Duodenal mucosa (tissue), 2 donors: ENCODE measurements around the gene IL34.
"Not testable (repeated sequence)": the region's sequence is repeated elsewhere in the genome, so short reads cannot be mapped to it uniquely, and the experiment has no call there.

Experiments
- H3K27ac ChIP-seq: one replicate; pipeline ENCODE4 v1.7.0; 2013; ENCODE audit warnings: low read depth, low read length
- H3K27me3 ChIP-seq, 2 donors: one replicate each; pipeline ENCODE4 v1.7.0; 2013; ENCODE audit warnings: low read length in 2 of 2, control low read depth in 1 of 2; ENCODE audit not compliant: insufficient read depth in 2 of 2, control insufficient read depth in 1 of 2
- H3K36me3 ChIP-seq, 2 donors: one replicate each; pipeline ENCODE4 v1.7.0; 2013; ENCODE audit warnings: low read length in 2 of 2, control low read depth in 1 of 2; ENCODE audit not compliant: insufficient read depth in 2 of 2, control insufficient read depth in 1 of 2
- H3K4me1 ChIP-seq, 2 donors: one replicate each; pipeline ENCODE4 v1.7.0; 2013; ENCODE audit warnings: low read length in 2 of 2, control low read depth in 1 of 2; ENCODE audit not compliant: insufficient read depth in 2 of 2, control insufficient read depth in 1 of 2
- H3K4me3 ChIP-seq, 2 donors: one replicate each; pipeline ENCODE4 v1.7.0; 2013; ENCODE audit warnings: low read length in 2 of 2, low read depth in 1 of 2
- H3K9ac ChIP-seq, 2 donors: one replicate each; pipeline ENCODE4 v1.7.0; 2013; ENCODE audit warnings: low read length in 2 of 2, low read depth in 1 of 2
- H3K9me3 ChIP-seq, 2 donors: one replicate each; pipeline ENCODE4 v1.7.0; 2013; ENCODE audit warnings: low read length in 2 of 2, control low read depth in 1 of 2; ENCODE audit not compliant: control insufficient read depth in 1 of 2

The IL34 gene

DNA sequence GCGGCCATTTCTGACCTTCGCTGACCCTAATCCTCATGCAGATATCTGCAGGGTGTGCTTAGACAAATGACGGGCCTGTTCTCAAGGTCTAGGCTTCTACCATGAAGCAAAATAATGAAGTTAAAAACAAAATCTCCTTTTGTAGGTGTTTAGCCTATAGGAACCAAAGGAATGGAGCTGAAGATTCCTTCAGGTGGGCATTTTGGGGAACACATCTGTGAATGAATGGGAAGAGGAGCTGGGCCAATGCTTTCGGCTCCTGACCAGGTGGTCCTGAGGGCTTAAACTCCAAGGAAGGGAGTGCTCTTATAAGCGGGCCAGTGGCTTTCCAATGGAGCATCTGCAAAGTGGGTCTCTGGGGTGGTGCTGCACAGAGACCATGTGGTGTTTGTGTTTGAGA is 14.1 kb upstream of the IL34 start:
- peaks cover 0 to 5% of the 10 kb centered on the region in 2 donors for H3K9me3 ChIP-seq
- H3K27ac ChIP-seq: no peak overlapping the region
- H3K4me1 ChIP-seq: no peaks in the 10 kb centered on the region

DNA sequence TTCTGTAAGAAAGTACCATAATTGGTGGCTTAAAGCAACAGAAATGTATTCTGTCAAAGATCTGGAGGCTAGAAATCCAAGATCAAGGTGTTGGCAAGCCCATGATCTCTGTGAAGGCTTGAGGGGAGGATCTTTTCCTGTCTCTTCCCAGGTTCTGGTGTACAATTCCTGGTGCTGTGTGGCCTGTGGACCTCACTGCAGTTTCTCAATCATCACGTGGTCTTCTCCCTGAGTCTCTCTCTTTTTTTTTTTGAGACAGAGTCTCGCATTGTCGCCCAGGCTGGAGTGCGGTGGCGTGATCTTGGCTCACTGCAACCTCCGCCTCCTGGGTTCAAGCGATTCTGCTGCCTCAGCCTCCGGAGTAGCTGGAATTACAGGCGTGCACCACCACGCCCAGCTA is 12.7 kb upstream of the IL34 start:
- not testable (repeated sequence) for H3K4me3 ChIP-seq, H3K27ac ChIP-seq, H3K27me3 ChIP-seq, H3K4me1 ChIP-seq, H3K36me3 ChIP-seq, H3K9ac ChIP-seq, H3K9me3 ChIP-seq

More for the DNA sequence above, 14.1 kb upstream of the IL34 start:
- Histone ChIP-seq H3K36me3 (no peaks in the 10 kb centered on the region), H3K4me3 (no peak overlapping the region), H3K27me3 (no peaks in the 10 kb centered on the region), H3K9ac (no peak overlapping the region)

DNA sequence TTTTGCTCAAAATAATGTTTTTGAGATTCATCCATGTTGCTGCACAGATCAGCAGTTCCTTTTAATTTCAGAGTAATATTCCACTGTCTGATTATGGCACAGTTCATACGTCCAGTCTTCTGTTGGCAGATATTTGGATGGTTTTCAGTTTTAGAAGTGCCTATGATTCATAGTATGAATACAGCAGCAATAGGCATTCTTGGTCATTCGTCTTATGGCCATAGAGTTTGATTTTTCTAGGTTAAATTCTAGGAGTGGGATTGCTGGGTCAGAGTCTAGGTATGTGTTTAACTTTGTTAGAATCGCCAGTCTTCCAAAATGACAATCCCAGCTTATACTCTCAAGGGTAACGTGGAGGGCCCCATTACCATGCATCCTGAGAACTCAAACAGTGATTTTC is 11.5 kb upstream of the IL34 start:
- Histone ChIP-seq H3K9ac (no peak overlapping the region), H3K36me3 (no peaks in the 10 kb centered on the region), H3K4me1 (no peaks in the 10 kb centered on the region), H3K27me3 (no peaks in the 10 kb centered on the region), H3K27ac (no peak overlapping the region), H3K4me3 (no peak overlapping the region), H3K9me3 (peaks cover 0 to 5% of the 10 kb centered on the region in 2 donors)

DNA sequence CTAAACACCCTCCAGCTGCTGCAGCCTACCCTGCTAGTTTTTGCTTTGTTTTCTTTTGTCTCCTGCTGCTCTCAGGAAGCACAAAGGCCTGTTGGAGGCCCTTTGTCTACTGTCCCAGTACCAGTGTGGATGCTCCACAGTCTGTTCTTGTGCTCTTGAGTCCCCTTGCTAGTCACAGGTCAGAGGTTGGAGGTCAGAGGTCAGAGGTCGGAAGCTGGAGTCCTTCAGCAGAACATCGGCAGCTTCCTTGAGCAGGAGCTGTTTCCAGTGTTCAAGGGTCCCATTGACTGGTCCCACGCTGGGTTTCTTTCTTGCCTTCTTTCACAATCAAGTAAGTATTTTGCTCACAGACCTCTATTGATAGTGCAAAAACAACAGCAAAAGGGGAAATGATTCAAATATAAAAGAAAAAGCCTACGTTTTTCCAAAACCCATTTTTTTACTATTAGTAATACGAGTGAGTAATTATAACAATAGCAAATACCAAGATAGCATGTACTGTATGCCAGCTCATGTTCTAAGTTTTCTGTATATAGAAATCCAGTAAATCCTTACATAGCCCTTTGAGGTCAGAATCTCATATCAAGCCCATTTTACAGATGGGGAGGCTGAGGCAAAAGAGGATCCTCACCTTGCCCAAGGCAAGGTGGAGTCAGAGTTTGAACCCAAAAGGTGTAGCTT is 10.9 kb upstream of the IL34 start:
- no peak overlapping the region for H3K4me3 ChIP-seq
- H3K27ac ChIP-seq: no peak overlapping the region
- no peak overlapping the region for H3K9ac ChIP-seq
- H3K9me3 ChIP-seq: peaks cover 0 to 5% of the 10 kb centered on the region in 2 donors
- H3K27me3 ChIP-seq: no peaks in the 10 kb centered on the region
- no peaks in the 10 kb centered on the region for H3K4me1 ChIP-seq
- no peaks in the 10 kb centered on the region for H3K36me3 ChIP-seq

DNA sequence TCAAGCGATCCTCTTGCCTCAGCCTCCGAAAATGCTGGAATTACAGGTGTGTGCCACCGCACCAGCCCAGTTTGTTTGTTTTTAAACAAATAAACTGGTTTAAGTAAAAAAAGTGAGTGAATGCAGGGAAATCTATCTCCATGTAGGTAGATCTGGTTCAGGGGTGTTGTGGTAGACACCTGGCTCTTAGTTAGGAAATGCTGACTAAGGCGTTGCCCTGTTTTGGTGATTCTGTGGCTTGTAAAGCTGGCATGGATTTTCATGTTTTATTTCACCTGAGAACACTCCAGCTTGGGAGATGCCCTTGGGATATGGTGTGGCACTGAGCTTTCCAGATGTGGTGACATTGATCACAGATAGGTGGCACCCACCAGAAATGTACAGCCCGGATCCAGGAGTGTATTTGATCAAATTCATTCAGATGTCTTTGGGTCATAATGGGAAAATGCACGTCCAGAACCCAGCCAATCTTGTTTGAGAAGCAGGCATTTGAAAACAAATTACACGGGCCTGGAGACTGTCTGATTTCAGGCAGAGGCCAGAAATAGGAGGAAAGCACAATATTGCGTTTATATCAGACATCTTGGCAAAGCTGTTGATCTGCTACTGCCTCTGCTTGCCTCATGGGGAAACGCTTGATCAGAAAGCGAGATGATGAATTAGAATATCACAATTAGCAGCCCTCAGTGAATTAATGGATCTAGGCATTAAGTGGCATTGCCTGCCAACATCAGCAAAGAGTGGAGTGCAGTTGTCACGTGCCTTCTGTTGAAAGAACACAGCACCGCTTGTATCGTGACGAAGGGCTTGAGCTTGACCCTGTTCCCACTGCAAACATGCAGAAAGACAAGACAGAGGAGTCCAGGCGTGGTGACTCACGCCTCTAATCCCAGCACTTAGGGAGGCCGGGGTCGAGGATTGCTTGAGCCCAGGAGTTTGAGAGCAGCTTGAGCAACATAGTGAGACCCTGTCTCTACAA is 7.3 kb upstream of the IL34 start:
- H3K36me3 ChIP-seq: no peaks in the 10 kb centered on the region
- no peak overlapping the region for H3K4me3 ChIP-seq
- H3K4me1 ChIP-seq: no peaks in the 10 kb centered on the region
- H3K9me3 ChIP-seq: no peaks in the 10 kb centered on the region
- H3K9ac ChIP-seq: no peak overlapping the region
- no peaks in the 10 kb centered on the region for H3K27me3 ChIP-seq
- H3K27ac ChIP-seq: no peak overlapping the region

DNA sequence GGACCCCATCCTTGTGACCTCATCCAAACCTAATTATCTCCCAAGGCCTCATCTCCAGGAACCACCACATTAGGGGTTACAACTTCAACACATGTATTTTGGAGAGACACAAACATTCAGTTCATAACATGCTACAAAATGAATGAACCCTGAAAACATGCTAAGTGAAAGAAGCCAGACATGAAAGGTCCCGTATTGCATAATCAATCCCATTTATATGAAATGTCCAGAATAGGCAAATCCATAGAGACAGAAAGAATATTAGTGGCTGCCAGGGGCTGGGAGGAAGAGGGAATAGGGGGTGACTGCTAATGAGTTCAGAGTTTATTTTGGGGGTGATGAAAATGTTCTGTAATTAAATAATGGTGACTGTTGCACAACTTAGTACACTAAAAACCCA is 3.7 kb upstream of the IL34 start:
- no peak overlapping the region for H3K9ac ChIP-seq
- no peaks in the 10 kb centered on the region for H3K9me3 ChIP-seq
- H3K4me1 ChIP-seq: no peaks in the 10 kb centered on the region
- no peaks in the 10 kb centered on the region for H3K27me3 ChIP-seq
- no peak overlapping the region for H3K27ac ChIP-seq
- H3K4me3 ChIP-seq: no peak overlapping the region
- H3K36me3 ChIP-seq: no peaks in the 10 kb centered on the region

DNA sequence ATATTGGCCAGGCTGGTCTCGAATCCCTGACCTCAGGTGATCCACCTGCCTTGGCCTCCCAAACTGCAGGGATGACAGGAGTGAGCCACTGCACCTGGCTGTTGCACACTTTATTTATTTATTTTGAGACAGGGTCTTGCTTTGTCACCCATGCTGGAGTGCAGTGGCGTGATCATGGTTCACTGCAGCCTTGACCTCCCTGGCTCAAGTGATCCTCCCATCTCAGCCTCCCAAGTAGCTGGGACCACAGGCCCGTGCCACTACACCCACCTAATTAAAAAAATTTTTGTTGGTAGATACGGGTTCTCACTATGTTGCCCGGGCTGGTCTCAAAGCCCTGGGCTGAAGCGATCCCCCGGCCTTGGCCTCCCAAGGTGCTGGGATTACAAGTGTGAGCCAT is 3.1 kb upstream of the IL34 start:
- not testable (repeated sequence) for H3K4me3 ChIP-seq, H3K27me3 ChIP-seq, H3K9ac ChIP-seq, H3K36me3 ChIP-seq, H3K9me3 ChIP-seq, H3K27ac ChIP-seq, H3K4me1 ChIP-seq

DNA sequence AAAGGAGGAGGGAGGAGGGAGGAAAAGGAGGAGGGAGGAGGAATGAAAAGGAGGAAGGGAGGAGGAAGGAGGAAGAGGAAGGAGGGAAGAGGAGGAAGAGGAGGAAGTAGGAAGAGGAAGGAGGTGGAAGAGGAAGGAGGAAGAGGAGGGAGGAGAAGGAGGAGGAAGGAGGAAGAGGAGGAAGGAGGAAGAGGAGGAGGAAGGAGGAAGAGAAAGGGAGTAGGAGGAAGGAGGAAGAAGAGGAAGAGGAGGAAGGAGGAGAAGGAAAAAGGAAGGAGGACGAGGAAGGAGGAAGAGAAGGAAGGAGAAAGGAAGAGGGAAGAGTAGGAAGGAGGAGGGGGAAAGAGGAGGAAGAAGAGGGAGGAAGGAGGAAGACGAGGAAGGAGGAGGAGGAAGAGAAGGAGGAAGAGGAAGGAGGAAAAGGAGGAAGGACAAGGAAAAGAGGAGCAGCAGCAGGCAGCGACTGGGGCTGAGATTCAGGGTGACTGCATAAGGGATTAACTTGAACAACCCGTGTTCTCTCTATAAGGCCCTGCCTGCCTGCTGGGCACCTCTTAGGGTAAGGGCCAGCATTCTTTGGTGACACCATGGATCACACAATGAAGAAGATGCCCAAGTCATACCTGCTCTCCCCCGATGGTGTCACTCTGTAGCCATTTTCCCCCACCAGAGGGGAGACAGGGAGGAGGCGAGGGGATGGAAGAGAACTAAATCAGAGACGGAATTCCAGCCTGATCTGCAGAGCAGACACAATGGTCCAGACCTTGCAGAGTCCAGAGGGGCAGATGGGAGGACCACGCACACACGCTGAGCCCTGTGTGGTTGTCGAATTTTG is 1.4 kb upstream of the IL34 start:
- Histone ChIP-seq H3K36me3 (no peaks in the 10 kb centered on the region), H3K27ac (no peak overlapping the region), H3K4me1 (no peaks in the 10 kb centered on the region), H3K9ac (no peak overlapping the region), H3K9me3 (no peaks in the 10 kb centered on the region), H3K4me3 (no peak overlapping the region), H3K27me3 (no peaks in the 10 kb centered on the region)

DNA sequence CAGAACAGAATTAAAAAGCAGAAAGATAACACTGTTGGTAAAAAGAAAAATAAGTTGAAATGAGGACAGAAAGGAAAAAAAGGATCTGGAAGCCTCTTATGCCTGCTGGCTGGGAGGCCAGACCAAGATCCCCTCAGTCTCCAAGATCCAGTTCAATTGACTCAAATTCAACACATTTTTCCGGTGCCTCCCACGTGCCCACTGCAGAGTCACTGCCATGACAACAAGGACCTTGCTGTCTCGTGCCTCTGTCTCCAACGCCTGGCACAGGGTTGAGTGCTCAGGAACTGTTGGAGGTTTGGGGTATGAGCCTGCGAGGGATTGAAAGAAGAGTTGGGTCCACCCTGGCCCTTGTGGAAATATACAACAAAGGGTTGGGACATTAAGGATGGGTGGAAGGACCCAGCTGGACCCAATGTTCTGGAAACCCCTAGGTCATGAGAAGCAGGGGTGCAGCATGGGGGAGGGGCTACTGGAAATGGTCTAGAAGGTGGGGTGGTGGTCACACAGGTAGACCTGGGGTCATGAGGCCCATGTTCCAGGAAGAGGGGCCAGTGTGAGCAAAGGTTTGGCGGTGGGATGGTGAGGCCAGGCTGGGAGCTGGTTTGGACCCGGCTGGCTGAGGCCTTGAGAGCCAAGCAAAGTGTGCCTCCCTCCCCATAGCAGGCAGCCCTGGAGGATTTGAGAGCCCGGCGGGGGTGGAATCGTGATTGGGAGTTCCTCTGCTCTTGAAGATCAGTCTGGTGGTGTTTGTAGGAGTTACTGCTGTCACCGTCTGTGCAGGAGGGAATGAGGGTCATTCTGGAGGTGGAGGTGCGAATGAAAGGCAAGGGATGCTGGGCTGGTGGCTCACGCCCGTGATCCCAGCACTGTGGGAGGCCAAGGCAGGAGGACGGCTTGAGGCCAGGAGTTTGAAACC is 1.3 kb downstream of the IL34 start:
- H3K4me3 ChIP-seq: no peak overlapping the region
- H3K36me3 ChIP-seq: no peaks in the 10 kb centered on the region
- no peaks in the 10 kb centered on the region for H3K27me3 ChIP-seq
- H3K9me3 ChIP-seq: no peaks in the 10 kb centered on the region
- no peaks in the 10 kb centered on the region for H3K4me1 ChIP-seq
- no peak overlapping the region for H3K27ac ChIP-seq
- no peak overlapping the region for H3K9ac ChIP-seq
